HCT116 (cell line): Measurements from ENCODE around the gene ACOT7.

Experiments used
- ATF3 ChIP-seq: IDR thresholded peaks from 2 replicates; pipeline ENCODE4 v1.6.1; 2012
- CEBPB ChIP-seq: IDR thresholded peaks from 2 replicates; pipeline ENCODE4 v1.6.1; 2012; ENCODE audit warnings: low read depth
- EZH2phosphoT487 ChIP-seq: fragments of 200-600 bp; IDR thresholded peaks from 2 replicates; pipeline ENCODE4 v1.6.1; 2018; ENCODE audit warnings: antibody characterized with exemption, borderline replicate concordance
- JUND ChIP-seq: IDR thresholded peaks from 2 replicates; pipeline ENCODE4 v1.6.1; 2012
- POLR2A ChIP-seq: IDR thresholded peaks from 2 replicates; pipeline ENCODE4 v1.7.0; 2011; ENCODE audit warnings: borderline replicate concordance; ENCODE audit not compliant: insufficient read depth, insufficient read length; ENCODE audit errors: extremely low read depth
- POLR2AphosphoS5 ChIP-seq: IDR thresholded peaks from 2 replicates; pipeline ENCODE4 v1.6.1; 2011; ENCODE audit warnings: mild to moderate bottlenecking, low read depth, low read length, moderate library complexity
- RAD21 ChIP-seq: IDR thresholded peaks from 2 replicates; pipeline ENCODE4 v1.6.1; 2012; ENCODE audit warnings: low read depth, mild to moderate bottlenecking
- SIN3A ChIP-seq: IDR thresholded peaks from 2 replicates; pipeline ENCODE4 v1.6.1; 2012; ENCODE audit warnings: low read depth
- SP1 ChIP-seq: IDR thresholded peaks from 2 replicates; pipeline ENCODE4 v1.6.1; 2012; ENCODE audit warnings: low read depth
- ZFX ChIP-seq: fragments of 450-650 bp; IDR thresholded peaks from 2 replicates; pipeline ENCODE4 v1.6.1; 2017
- ZNF274 ChIP-seq: fragments of 200-500 bp; sonication (Bioruptor generic); IDR thresholded peaks from 2 replicates; pipeline ENCODE4 v1.6.1; 2014; ENCODE audit warnings: mild to moderate bottlenecking, low read depth, low read length, inconsistent platforms
- TF ChIP-seq, protein P1 (sequence below), 3 experiments: fragments of 200-600 bp in 1 of 3; sonication (generic) in 1 of 3; IDR thresholded peaks in 2 of 3; conservative IDR thresholded peaks in 1 of 3; 2 replicates each; pipeline ENCODE4 v1.5.1; 2012 to 2017; ENCODE audit warnings: low read depth in 2 of 3, low read length in 2 of 3, antibody characterized with exemption in 1 of 3, borderline replicate concordance in 1 of 3, control low read depth in 1 of 3, mild to moderate bottlenecking in 1 of 3, mixed read lengths in 1 of 3, mixed run types in 1 of 3, moderate library complexity in 1 of 3; ENCODE audit not compliant: insufficient read depth in 1 of 3

- no peak for TF ChIP-seq RAD21
- TF ChIP-seq, protein P1, sequence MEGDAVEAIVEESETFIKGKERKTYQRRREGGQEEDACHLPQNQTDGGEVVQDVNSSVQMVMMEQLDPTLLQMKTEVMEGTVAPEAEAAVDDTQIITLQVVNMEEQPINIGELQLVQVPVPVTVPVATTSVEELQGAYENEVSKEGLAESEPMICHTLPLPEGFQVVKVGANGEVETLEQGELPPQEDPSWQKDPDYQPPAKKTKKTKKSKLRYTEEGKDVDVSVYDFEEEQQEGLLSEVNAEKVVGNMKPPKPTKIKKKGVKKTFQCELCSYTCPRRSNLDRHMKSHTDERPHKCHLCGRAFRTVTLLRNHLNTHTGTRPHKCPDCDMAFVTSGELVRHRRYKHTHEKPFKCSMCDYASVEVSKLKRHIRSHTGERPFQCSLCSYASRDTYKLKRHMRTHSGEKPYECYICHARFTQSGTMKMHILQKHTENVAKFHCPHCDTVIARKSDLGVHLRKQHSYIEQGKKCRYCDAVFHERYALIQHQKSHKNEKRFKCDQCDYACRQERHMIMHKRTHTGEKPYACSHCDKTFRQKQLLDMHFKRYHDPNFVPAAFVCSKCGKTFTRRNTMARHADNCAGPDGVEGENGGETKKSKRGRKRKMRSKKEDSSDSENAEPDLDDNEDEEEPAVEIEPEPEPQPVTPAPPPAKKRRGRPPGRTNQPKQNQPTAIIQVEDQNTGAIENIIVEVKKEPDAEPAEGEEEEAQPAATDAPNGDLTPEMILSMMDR (IDR thresholded peaks at IDR 0.05 in 2 of 3, conservative IDR thresholded peaks at IDR 0.05 in 1 of 3; ENCODE audit: borderline replicate concordance in 1 of 3, insufficient read depth in 1 of 3, low read depth in 2 of 3, low read length in 2 of 3), result no peak
- no peak for TF ChIP-seq CEBPB
- TF ChIP-seq ZFX, result no peak
- TF ChIP-seq ZNF274, result no peak
- TF ChIP-seq JUND, result no peak
- no peak for TF ChIP-seq SIN3A
- TF ChIP-seq EZH2phosphoT487, result no peak
- no peak for TF ChIP-seq POLR2A
- no peak for TF ChIP-seq POLR2AphosphoS5
- TF ChIP-seq ATF3, result no peak
- TF ChIP-seq SP1, result no peak
These were observed 97.7 kb downstream of the ACOT7 start for GRCh38 chr1:6295910-6296309.
